ENCODE results near the gene MEF2D.

- TF ChIP-seq, protein P1, sequence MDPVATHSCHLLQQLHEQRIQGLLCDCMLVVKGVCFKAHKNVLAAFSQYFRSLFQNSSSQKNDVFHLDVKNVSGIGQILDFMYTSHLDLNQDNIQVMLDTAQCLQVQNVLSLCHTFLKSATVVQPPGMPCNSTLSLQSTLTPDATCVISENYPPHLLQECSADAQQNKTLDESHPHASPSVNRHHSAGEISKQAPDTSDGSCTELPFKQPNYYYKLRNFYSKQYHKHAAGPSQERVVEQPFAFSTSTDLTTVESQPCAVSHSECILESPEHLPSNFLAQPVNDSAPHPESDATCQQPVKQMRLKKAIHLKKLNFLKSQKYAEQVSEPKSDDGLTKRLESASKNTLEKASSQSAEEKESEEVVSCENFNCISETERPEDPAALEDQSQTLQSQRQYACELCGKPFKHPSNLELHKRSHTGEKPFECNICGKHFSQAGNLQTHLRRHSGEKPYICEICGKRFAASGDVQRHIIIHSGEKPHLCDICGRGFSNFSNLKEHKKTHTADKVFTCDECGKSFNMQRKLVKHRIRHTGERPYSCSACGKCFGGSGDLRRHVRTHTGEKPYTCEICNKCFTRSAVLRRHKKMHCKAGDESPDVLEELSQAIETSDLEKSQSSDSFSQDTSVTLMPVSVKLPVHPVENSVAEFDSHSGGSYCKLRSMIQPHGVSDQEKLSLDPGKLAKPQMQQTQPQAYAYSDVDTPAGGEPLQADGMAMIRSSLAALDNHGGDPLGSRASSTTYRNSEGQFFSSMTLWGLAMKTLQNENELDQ (tag by site-specific recombination; IDR thresholded peaks at IDR 0.05; ENCODE audit: low read depth) = no peak
- TF ChIP-seq, protein P2, sequence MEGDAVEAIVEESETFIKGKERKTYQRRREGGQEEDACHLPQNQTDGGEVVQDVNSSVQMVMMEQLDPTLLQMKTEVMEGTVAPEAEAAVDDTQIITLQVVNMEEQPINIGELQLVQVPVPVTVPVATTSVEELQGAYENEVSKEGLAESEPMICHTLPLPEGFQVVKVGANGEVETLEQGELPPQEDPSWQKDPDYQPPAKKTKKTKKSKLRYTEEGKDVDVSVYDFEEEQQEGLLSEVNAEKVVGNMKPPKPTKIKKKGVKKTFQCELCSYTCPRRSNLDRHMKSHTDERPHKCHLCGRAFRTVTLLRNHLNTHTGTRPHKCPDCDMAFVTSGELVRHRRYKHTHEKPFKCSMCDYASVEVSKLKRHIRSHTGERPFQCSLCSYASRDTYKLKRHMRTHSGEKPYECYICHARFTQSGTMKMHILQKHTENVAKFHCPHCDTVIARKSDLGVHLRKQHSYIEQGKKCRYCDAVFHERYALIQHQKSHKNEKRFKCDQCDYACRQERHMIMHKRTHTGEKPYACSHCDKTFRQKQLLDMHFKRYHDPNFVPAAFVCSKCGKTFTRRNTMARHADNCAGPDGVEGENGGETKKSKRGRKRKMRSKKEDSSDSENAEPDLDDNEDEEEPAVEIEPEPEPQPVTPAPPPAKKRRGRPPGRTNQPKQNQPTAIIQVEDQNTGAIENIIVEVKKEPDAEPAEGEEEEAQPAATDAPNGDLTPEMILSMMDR (tag by site-specific recombination; IDR thresholded peaks at IDR 0.05) = no peak
- TF ChIP-seq YY1 (tag by site-specific recombination; IDR thresholded peaks at IDR 0.05) = no peak
- TF ChIP-seq, protein P3, sequence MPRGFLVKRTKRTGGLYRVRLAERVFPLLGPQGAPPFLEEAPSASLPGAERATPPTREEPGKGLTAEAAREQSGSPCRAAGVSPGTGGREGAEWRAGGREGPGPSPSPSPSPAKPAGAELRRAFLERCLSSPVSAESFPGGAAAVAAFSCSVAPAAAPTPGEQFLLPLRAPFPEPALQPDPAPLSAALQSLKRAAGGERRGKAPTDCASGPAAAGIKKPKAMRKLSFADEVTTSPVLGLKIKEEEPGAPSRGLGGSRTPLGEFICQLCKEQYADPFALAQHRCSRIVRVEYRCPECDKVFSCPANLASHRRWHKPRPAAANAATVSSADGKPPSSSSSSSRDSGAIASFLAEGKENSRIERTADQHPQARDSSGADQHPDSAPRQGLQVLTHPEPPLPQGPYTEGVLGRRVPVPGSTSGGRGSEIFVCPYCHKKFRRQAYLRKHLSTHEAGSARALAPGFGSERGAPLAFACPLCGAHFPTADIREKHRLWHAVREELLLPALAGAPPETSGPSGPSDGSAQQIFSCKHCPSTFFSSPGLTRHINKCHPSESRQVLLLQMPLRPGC (tag by site-specific recombination; IDR thresholded peaks at IDR 0.05) = no peak
- TF ChIP-seq ZNF623 (tag by site-specific recombination; IDR thresholded peaks at IDR 0.05) = no peak
- TF ChIP-seq ZNF776 (tag by site-specific recombination; IDR thresholded peaks at IDR 0.05; ENCODE audit: borderline replicate concordance) = no peak
- no peak for TF ChIP-seq ZNF398 (tag by site-specific recombination; IDR thresholded peaks at IDR 0.05)
- no peak for TF ChIP-seq ZNF510 (tag by site-specific recombination; IDR thresholded peaks at IDR 0.05; ENCODE audit: insufficient replicate concordance)
- TF ChIP-seq MYNN (tag by site-specific recombination; IDR thresholded peaks at IDR 0.05; ENCODE audit: borderline replicate concordance) = no peak
- TF ChIP-seq ZSCAN23 (tag by site-specific recombination; IDR thresholded peaks at IDR 0.05) = no peak
- TF ChIP-seq ZNF707 (tag by site-specific recombination; IDR thresholded peaks at IDR 0.05) = no peak
- no peak for TF ChIP-seq ZNF777 (tag by site-specific recombination; IDR thresholded peaks at IDR 0.05; ENCODE audit: borderline replicate concordance)
Observed at GRCh38 chr1:156491151-156491949, 9.2 kb downstream of the MEF2D start.
